GM12801 (cell line): ENCODE data around the gene KCTD16.

Source experiments
- CTCF ChIP-seq: IDR thresholded peaks from one replicate; pipeline ENCODE4 v1.5.1; 2011; ENCODE audit warnings: control low read depth; ENCODE audit not compliant: insufficient read length; ENCODE audit errors: extremely low read depth

KCTD16 gene

GRCh38 chr5:144421411-144421810 lies 250.7 kb downstream of the KCTD16 start:
- no peak for TF ChIP-seq CTCF

GRCh38 chr5:144422018-144422727 lies 251.5 kb downstream of the KCTD16 start:
- TF ChIP-seq CTCF = no peak

GRCh38 chr5:144427866-144428265 lies 257.2 kb downstream of the KCTD16 start:
- no peak for TF ChIP-seq CTCF

GRCh38 chr5:144428326-144428725 lies 257.7 kb downstream of the KCTD16 start:
- no peak for TF ChIP-seq CTCF

GRCh38 chr5:144429405-144429804 lies 258.7 kb downstream of the KCTD16 start:
- no peak for TF ChIP-seq CTCF

GRCh38 chr5:144429905-144430304 lies 259.2 kb downstream of the KCTD16 start:
- TF ChIP-seq CTCF = no peak

- no peak for TF ChIP-seq CTCF
Observed at GRCh38 chr5:144433140-144433822, 262.6 kb downstream of the KCTD16 start.
